Measurements from ENCODE around the gene TH.
A peak's percentile ranks its signal among the peaks of the same experiment; 100 is the strongest.

Gene TH

GRCh38 chr11:2160736-2161259 is 10.8 kb downstream of the TH start, which contains the start of gene INS:
INS (minus strand) TSS chr11:2161209; CDS start chr11:2160971, 238 bp downstream.
- no peak for DNase-seq (ENCODE audit: low spot score)

GRCh38 chr11:2159536-2160413 is 11.8 kb downstream of the TH start:
- DNase-seq (ENCODE audit: low spot score) = no peak

GRCh38 chr11:2158966-2159365 is 12.6 kb downstream of the TH start:
- no peak for DNase-seq (ENCODE audit: low spot score)

- DNase-seq (ENCODE audit: low spot score) = no peak
Measured at GRCh38 chr11:2158296-2158737, 13.3 kb downstream of the TH start.

- no peak for DNase-seq (ENCODE audit: low spot score)
Measured at GRCh38 chr11:2157294-2158040, 14.1 kb downstream of the TH start.

GRCh38 chr11:2156416-2157182 is 15.0 kb downstream of the TH start:
- DNase-seq (ENCODE audit: low spot score) = peak; percentile 64

- DNase-seq (ENCODE audit: low spot score) = no peak
Measured at GRCh38 chr11:2155511-2155910, 16.1 kb downstream of the TH start.

- DNase-seq (ENCODE audit: low spot score) = no peak
Measured at GRCh38 chr11:2154889-2155288, 16.7 kb downstream of the TH start.

GRCh38 chr11:2154195-2154585 is 17.4 kb downstream of the TH start:
- DNase-seq (ENCODE audit: low spot score) = no peak

- no peak for DNase-seq (ENCODE audit: low spot score)
Measured at GRCh38 chr11:2153581-2154194, 17.9 kb downstream of the TH start.

GRCh38 chr11:2151500-2152257 is 19.9 kb downstream of the TH start:
- DNase-seq (ENCODE audit: low spot score) = peak; percentile 75

GRCh38 chr11:2149864-2150847 is 21.5 kb downstream of the TH start:
- peak; percentile 66 for DNase-seq (ENCODE audit: low spot score)

- no peak for DNase-seq (ENCODE audit: low spot score)
Measured at GRCh38 chr11:2149460-2149859, 22.2 kb downstream of the TH start.

GRCh38 chr11:2148595-2148994 is 23.0 kb downstream of the TH start:
- DNase-seq (ENCODE audit: low spot score) = no peak

- DNase-seq (ENCODE audit: low spot score) = no peak
Measured at GRCh38 chr11:2147391-2147790, 24.2 kb downstream of the TH start.

GRCh38 chr11:2146051-2146450 is 25.6 kb downstream of the TH start:
- DNase-seq (ENCODE audit: low spot score) = no peak

GRCh38 chr11:2144544-2145248 is 26.9 kb downstream of the TH start:
- DNase-seq (ENCODE audit: low spot score) = no peak

GRCh38 chr11:2143799-2144543 is 27.6 kb downstream of the TH start:
- DNase-seq (ENCODE audit: low spot score) = no peak
